GM08714 (cell line): Measurements from ENCODE around the gene ISOC2.

ENCODE experiments used
- H3K4me3 ChIP-seq: fragments of 200-500 bp; sonication (Bioruptor generic); 2 replicates; pipeline ENCODE4 v1.5.1; 2014; ENCODE audit warnings: mild to moderate bottlenecking, low read length, inconsistent platforms
- ZNF274 ChIP-seq: IDR thresholded peaks from 2 replicates; pipeline ENCODE4 v1.6.1; 2012; ENCODE audit warnings: mild to moderate bottlenecking, low read depth, low read length

Gene ISOC2

DNA sequence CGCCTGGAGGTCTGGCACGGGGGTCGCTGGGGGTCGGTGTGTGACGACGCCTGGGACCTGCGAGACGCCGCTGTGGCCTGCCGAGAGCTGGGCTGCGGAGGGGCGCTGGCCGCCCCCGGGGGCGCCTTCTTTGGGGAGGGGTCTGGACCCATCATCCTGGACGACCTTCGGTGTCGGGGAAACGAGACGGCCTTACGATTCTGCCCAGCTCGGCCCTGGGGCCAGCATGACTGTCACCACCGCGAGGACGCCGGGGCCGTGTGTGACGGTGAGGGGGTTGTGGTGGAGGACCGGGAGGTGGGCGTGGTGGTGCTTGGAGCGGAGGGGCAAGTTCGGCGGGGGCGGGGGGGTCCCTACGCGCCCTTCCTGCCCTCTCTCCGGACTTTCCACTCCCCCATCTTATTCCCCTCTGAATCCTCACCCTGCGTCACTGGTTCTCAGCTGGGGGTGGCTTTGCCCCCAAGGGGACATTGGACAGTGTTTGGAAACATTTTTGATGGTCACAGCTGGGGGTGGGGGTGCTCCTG, 32.3 kb upstream of the ISOC2 start:
- H3K4me3 ChIP-seq, result no peak overlapping the region
- no peak for TF ChIP-seq ZNF274

DNA sequence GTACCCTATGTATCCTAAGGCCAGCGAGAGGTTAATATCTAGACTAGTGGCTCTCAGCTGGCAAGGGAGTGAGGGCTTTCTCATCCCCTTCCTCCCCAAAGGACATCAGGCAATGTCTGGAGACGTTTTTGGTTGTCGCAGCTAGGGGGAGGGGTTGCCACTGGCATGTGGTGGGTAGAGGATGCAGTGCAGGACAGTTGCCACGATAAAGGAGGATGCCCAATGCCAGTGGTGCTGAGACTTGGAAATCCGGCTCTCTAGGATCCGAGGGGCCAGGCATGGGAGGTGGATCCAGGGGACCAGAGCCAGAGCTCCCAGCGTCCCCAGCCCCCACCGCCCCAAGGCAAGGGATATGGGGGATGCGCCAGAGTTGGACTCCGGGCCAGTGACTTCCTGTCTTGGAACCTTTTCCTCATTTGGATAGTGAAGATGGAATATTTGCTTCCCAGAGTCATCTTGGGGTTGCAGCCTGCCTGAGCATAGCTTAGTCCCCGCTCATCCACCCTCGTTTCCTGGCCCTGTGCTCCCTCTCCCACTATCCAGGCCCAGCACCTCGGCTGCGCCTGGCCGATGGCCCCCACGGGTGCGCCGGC, 31.7 kb upstream of the ISOC2 start:
- TF ChIP-seq ZNF274, result no peak
- no peak overlapping the region for H3K4me3 ChIP-seq

DNA sequence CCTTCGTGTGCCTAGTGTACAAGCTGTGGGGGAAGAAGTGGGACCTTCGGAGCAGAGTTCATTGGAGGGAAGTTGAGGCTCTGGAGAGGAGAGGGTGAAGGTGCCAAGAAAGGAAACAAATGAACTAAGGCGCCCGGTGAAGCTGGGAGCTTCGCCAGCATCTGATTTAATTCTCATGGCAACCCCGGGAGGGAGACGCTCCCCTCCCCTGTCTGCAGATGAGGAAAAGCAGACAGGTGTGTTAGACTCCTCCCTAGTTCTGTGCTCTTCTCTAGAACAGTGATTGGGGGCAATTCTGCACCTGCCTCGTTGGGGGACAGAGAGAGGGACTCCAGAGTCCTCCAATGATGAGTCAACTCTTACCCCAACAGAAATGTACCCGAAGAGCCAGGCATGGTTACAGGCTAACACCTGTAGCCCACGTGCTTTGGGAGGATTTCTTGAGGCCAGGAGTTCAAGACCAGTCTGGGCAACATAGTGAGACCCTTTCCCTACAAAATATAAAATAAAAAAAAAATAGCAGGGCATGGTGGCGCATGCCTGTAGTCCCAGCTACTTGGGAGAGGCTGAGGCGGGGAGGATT, 31.0 kb upstream of the ISOC2 start:
- TF ChIP-seq ZNF274, result no peak

DNA sequence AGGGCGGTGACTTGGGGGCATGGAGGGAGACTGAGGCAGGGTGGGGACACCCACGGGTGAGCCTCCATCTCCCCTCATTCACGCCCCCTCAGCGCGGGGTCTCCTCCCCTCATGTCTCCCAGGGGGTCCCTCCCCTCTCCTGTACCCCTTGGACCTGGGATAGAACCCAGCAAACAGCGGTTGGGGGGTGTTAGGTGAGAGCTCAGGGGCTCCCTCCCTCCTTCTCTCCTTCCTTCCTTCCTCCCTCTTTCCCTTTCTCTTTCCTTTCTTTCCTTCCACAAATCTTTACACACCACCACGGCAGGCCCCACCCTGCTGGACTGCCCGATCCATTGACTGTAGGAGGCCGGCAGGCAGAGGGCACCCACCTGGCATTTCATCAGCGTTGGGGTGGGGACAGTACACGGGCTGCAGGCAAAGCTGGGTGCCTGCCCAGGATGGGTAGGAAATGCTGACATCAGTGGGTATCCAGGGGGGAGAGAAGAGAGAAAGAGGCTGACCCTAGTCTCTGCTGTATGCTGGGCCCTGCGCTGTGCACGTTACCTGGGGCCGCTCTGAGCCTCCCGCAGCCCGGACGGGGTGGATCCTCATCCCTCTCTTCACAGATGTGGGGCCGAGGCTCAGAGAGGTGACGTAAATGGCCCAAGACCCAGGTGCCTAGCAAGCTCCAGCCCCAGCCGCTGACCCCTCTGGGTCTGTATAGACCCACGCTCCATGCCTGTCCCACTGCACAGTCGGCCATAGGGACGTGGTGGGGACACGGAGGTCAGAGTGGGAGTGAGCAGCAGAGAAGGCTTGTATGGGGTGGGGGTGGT, 30.3 kb upstream of the ISOC2 start:
- no peak for TF ChIP-seq ZNF274

More for the DNA sequence above, 31.0 kb upstream of the ISOC2 start:
- no peak overlapping the region for H3K4me3 ChIP-seq

DNA sequence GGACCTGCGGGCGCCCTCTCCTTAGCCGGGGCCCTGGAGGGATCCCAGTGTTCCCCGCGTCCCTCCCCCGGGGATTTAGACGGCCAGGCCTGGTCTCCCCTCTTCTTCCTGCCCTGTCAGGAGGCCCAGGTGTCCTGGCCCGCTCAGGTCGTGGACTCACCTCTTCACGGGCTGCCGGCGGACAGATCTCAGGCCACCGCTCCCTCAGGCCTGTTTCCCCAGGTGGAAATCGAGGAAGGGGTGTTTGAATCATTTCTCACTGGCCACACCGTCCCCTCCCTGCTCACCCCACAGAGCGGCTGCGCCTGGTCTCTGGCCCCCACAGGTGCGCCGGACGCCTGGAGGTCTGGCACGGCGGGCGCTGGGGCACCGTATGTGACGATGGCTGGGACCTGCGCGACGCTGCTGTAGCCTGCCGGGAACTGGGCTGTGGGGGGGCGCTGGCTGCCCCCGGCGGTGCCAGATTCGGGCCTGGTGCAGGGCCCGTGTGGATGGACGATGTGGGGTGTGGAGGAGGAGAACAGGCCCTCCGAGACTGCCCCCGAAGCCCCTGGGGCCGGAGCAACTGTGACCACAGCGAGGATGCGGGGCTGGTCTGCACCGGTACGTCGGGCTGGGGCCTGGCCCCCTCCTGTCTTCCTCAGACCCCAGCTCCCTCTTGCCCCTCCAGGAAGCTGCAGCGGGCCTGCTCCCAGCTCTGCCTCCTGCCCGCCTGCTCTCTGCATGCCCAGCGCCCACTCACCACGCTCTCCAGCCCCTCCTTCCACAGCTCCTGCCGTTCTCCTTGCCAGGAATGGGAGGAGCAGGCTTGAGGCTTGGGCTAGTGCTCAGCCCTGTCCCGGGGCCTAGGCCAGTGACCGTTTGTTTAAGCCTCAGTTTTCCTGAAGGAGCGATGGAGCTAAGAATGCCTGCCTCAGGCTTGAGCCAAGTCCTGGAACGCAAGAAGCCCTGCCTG, 29.3 kb upstream of the ISOC2 start:
- no peak for TF ChIP-seq ZNF274
- no peak overlapping the region for H3K4me3 ChIP-seq

More for the DNA sequence above, 30.3 kb upstream of the ISOC2 start:
- no peak overlapping the region for H3K4me3 ChIP-seq

DNA sequence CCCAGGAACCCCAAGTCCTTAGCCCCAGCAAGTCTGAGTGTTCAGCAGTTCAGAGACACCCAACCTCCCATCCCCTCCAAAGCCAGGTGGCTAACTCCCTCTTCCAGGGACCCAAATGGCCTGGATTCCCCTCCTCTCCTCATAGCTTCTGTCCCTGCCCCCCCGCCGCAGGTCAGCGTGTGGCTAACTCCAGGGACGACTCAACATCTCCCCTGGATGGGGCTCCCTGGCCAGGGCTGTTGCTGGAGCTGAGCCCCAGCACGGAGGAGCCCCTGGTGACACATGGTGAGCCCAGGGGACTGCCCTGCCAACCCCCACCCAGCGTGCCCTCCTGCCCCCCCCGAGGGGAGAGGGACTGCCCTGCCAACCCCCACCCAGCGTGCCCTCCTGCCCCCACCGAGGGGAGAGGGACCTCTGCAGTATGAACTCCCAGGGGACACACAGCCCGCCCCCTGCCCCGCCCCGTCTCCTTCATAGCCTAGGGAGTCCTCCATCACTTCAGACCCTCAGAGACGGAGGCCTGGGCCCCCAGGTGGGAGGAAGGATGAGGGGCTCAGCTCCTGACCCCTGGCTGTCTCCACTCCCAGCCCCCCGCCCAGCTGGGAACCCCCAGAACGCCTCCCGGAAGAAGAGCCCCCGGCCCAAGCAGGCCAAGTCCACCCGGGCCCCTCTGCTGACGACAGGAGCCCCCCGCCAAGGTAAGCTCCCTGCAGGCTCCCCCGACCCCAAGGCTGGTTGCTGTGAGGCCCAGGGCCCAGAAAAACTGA, 28.5 kb upstream of the ISOC2 start:
- H3K4me3 ChIP-seq, result no peak overlapping the region
- no peak for TF ChIP-seq ZNF274

DNA sequence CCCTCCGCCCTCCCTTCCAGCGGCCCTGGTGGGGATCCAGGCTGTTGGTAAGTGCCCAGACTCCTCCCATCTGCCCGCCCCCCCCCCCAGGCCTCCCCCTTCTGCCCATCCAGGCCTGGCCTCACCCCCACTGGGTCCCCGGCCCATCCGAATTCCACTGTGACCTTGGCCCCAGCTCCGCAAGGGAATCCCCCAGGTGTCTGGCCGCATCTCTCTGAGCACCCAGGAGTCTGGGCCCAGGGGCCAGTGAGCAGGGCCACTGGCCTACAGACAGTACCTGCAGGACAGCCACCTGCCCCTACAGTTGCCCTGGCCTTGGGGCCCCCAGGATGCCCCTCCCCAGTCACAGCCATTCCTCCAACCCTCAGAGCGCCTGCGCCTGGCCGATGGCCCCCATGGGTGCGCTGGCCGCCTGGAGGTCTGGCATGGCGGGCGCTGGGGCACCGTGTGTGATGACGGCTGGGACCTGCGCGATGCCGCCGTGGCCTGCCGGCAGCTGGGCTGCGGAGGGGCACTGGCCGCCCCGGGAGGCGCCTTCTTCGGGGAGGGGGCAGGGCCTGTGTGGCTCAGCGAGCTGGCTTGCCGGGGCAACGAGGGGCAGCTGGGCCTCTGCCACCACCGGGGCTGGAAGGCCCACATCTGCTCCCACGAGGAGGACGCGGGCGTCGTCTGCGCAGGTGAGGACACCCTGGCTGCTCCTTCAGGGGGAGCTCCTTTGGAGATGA, 27.7 kb upstream of the ISOC2 start:
- no peak for TF ChIP-seq ZNF274
- no peak overlapping the region for H3K4me3 ChIP-seq

DNA sequence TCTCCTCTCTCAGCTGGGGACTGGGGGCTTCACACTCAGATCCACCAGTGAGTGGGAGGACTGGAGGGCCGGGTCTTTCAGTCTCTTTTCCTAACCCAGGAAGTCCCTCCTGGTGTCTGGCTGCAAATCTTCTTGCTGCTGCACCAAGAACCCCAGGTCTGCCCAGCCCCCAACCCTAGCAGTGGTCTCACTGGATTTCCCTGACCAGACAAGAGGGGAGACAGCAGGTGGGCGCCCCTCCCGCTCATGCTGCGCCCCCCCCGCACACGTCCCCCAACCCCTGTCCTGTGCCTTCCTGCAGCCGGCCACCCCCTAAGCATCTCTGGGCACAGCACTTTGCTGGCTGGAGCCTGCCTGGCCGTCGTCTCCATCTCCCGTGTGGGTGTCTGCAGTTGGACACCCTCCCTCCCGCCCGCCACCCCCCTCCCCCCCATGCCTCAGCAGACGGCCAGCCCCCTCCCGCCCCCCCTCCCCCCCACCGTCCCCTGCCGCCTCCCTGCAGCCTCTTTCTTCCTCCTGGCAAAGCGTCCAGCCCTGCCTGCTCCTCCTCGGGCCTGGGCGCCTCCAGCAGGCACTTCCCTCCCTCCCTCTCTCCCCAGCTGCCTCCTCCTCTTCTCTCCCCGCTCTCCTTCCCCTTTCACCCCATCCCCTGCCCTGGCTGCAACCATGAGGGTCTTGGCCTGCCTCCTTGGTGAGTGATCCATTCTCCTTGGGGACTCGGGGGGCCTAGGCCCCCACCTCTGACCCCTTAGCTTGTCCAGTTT, 26.7 kb upstream of the ISOC2 start, which contains the start of gene SSC5D:
SSC5D (plus strand) TSS at position 513 of the 764 bp plus-strand sequence; CDS start at position 667, 154 bp downstream.
- no peak within 1 kb of the TSS for H3K4me3 ChIP-seq
- TF ChIP-seq ZNF274, result no peak

DNA sequence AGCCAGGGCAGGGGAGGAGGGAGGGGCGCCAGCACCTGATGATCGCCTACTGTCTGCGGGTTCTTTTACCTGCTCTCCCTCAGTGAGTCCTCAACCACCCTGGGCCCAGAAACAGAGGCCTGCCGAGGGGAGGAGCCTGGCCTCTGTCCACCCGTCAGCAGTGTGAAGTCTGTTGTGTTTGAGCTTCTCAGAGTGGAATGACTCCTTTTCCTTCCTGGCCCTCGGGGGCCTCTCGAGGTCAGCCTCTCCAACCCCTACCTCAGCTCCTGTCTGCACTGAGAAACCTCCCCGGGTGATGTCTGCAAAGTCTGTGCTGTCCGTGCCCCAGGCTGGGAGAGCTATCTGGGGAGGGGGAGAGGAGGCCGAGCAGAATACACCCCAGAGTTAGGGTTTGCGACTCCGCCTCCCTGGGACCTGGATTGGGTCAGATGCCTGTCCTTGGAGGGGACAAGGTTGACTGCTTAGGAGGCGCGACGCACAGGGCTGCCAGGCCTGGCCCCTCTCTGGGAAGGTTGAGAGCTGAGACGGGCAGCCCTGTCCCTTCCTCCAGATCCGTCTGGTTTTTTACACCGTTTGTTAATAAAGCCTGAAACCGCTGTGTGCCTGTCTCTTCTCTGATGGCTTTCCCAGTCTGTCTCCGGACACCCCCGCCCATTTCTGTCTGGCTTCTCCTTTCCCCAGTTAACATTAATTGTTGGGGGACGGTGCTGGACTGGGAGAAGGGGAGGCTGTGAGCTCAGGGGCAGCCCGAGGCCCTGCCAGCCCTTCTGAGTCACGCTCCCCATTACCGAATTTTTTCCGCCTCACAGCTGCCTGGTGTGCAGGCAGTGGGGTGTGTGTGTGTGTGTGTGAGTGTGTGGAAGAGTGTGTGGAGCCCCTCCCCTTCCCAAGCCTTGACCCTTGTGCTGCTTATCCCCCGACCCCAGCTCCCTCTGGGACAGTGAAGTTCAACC, 25.8 kb upstream of the ISOC2 start:
- TF ChIP-seq ZNF274, result no peak
- H3K4me3 ChIP-seq, result no peak overlapping the region

DNA sequence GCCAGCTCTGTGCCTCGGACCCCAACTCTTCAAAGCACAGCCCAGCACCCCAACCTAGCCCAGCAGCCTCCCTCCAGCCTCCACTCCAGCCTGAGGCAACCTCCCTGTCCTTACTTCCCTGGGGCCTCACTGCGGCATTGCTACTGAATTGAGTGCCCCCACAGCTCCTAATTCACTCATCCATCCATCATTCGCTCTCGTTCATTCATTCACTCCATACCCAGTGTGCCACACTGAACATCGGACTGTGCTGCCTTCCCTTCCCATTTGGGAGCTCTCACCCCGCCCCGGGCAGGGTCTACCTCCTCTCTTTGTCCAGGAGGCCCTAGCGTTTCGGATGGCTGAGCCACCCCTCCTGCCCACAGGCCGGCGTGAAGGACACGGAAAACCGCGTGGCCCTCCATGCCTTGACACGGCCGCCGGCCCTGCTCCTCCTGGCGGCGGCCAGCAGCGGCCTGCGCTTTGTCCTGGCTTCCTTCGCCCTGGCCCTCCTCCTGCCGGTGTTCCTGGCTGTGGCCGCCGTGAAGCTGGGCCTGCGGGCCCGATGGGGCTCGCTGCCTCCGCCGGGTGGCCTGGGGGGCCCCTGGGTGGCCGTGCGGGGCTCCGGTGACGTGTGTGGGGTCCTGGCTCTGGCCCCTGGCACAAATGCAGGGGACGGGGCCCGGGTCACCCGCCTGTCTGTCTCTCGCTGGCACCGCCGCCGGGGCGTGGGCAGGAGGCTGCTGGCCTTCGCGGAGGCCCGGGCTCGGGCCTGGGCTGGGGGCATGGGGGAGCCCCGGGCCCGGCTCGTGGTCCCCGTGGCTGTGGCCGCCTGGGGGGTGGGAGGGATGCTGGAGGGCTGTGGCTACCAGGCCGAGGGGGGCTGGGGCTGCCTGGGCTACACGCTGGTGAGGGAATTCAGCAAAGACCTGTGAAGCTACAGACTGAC, 24.9 kb upstream of the ISOC2 start:
- H3K4me3 ChIP-seq, result no peak overlapping the region
- no peak for TF ChIP-seq ZNF274
